ENCODE results near the gene SNX8. TPM values are rescaled to one million over a fixed set of nuclear protein-coding genes. Genes with fewer than 3 reads are reported as not detected.

SNX8 gene
- polyA plus RNA-seq, 1 experiment: 40.2 TPM

DNA sequence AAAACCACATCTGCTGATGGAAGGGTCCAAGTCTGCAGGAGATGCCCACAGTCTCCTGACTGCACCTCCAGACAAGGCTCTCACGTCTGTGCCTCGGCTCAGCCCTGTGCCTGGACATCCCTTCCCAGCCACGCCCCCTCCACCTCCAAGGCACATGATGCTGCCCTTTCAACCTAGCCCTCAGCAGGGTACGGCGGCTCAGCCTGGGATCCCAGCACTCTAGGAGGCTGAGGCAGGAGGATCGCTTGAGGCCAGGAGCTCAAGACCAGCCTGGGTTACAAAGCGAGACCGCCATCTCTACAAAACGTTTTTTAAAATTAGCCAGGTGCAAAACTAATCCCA lies 95.8 kb downstream of the SNX8 start:
- Histone ChIP-seq H3K4me3 (ENCODE audit: low read depth, low read length) (no peak overlapping the region), H3K27me3 (ENCODE audit: control insufficient read depth, insufficient read depth, low read length) (no peaks in the 10 kb centered on the region), H3K27ac (ENCODE audit: low read depth, low read length) (no peak overlapping the region), H3K9me3 (ENCODE audit: control insufficient read depth, insufficient read depth, low read length) (peaks cover 4% of the 10 kb centered on the region; the same call in 1 of the 2 replicates)
- TF ChIP-seq, protein P1, sequence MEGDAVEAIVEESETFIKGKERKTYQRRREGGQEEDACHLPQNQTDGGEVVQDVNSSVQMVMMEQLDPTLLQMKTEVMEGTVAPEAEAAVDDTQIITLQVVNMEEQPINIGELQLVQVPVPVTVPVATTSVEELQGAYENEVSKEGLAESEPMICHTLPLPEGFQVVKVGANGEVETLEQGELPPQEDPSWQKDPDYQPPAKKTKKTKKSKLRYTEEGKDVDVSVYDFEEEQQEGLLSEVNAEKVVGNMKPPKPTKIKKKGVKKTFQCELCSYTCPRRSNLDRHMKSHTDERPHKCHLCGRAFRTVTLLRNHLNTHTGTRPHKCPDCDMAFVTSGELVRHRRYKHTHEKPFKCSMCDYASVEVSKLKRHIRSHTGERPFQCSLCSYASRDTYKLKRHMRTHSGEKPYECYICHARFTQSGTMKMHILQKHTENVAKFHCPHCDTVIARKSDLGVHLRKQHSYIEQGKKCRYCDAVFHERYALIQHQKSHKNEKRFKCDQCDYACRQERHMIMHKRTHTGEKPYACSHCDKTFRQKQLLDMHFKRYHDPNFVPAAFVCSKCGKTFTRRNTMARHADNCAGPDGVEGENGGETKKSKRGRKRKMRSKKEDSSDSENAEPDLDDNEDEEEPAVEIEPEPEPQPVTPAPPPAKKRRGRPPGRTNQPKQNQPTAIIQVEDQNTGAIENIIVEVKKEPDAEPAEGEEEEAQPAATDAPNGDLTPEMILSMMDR (IDR thresholded peaks at IDR 0.05; ENCODE audit: low read depth, low read length): no peak
- ChIA-PET POLR2A (no interaction called here), CTCF (interaction anchor here (1.5 kb wide), 1 partner anchor 9 kb away, joined by 4 read pairs; no protein-coding TSS in a partner anchor)
- no peak for DNase-seq (ENCODE audit: low read depth, low spot score)

DNA sequence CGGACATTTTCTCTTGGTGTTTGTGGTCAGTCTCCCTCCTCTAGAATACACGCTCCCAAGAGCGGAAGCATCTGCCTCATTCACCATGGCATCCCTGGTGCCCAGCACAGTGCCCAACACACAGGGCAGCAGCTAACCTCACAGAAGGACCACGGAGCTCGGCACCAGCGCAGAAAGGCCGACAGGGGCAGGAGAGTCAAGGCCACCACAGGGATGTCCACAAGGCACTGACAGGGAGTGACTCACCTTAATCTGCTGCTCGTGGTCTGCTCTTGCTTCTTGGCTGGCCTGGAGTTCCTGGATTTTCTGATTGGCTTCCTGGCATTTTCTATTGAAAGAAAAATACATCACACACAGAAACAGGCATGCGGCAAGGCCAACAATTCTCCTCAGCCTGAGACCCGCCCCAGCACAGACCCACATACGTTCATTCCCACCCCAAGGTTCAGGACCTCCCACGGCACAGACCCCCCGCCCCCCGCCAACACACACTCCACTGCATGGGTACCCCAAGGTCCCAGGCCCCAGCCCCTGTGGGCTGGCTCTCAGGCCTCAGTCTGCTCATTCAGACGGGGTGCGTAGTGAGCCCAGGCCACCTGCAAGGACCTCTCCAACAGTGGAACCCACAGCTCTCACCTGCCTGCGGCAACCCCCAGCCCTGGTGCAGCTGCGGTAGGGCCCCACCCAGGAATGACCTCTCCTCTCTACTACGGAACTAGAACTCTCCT lies 96.4 kb downstream of the SNX8 start:
- TF ChIP-seq, protein P1 (IDR thresholded peaks at IDR 0.05; ENCODE audit: low read depth, low read length): no peak
- POLR2A ChIA-PET: no interaction called here
- CTCF ChIA-PET: interaction anchor here (1.5 kb wide), 1 partner anchor 8 kb away, joined by 4 read pairs; no protein-coding TSS in a partner anchor
- Histone ChIP-seq H3K27me3 (ENCODE audit: control insufficient read depth, insufficient read depth, low read length) (no peaks in the 10 kb centered on the region), H3K4me3 (ENCODE audit: low read depth, low read length) (no peak overlapping the region), H3K27ac (ENCODE audit: low read depth, low read length) (no peak overlapping the region), H3K9me3 (ENCODE audit: control insufficient read depth, insufficient read depth, low read length) (peaks cover 4% of the 10 kb centered on the region; the same call in 1 of the 2 replicates)
- DNase-seq (ENCODE audit: low read depth, low spot score): no peak

DNA sequence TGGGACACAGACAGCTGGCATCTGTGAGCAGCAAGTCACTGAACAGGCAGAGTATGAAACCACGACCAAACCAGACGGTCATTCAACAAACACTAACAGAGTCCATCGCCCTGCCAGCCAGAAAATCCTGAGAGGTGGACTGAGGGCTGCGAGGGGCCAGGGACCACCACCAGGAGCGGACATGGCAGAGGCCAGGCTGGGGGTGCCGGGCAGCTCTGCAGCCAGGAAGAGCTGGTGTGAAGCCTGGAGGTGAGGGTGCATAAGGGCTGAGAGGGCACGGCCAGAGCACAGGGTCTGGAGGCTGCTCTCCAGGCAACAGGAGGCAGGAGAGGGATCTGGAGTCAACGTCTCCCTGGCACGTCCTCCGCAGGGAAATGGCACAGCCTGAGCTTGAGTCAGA lies 97.0 kb downstream of the SNX8 start:
- Histone ChIP-seq H3K27me3 (ENCODE audit: control insufficient read depth, insufficient read depth, low read length) (no peaks in the 10 kb centered on the region), H3K9me3 (ENCODE audit: control insufficient read depth, insufficient read depth, low read length) (peaks cover 4% of the 10 kb centered on the region; the same call in 1 of the 2 replicates), H3K4me3 (ENCODE audit: low read depth, low read length) (no peak overlapping the region), H3K27ac (ENCODE audit: low read depth, low read length) (no peak overlapping the region)
- CTCF ChIA-PET: no interaction called here
- no peak for DNase-seq (ENCODE audit: low read depth, low spot score)
- TF ChIP-seq, protein P1 (IDR thresholded peaks at IDR 0.05; ENCODE audit: low read depth, low read length): no peak
- POLR2A ChIA-PET: no interaction called here

DNA sequence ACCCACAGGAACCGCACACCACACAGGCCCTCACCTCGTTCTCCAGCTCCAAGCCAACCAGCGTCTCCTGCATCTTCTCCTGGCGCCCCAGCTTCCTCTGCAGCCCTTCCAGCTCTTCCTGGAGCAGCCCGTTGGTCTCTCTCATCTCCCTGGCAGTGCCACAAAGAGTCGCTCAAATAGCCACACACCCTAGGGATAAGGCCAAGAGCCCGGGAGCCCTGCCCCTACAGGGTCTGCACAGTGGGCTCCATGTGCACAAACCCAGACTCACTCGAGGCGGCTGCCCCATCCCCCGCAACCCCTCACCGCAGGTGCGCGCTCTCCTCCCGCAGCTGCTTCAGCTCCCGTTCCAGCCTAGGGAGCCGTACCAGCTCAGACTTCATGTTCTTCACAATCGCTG lies 98.4 kb downstream of the SNX8 start:
- CTCF ChIA-PET: no interaction called here
- Histone ChIP-seq H3K4me3 (ENCODE audit: low read depth, low read length) (no peak overlapping the region), H3K27ac (ENCODE audit: low read depth, low read length) (no peak overlapping the region), H3K9me3 (ENCODE audit: control insufficient read depth, insufficient read depth, low read length) (peaks cover 4% of the 10 kb centered on the region; the same call in 1 of the 2 replicates), H3K27me3 (ENCODE audit: control insufficient read depth, insufficient read depth, low read length) (no peaks in the 10 kb centered on the region)
- POLR2A ChIA-PET: no interaction called here
- TF ChIP-seq, protein P1 (IDR thresholded peaks at IDR 0.05; ENCODE audit: low read depth, low read length): no peak
- no peak for DNase-seq (ENCODE audit: low read depth, low spot score)

DNA sequence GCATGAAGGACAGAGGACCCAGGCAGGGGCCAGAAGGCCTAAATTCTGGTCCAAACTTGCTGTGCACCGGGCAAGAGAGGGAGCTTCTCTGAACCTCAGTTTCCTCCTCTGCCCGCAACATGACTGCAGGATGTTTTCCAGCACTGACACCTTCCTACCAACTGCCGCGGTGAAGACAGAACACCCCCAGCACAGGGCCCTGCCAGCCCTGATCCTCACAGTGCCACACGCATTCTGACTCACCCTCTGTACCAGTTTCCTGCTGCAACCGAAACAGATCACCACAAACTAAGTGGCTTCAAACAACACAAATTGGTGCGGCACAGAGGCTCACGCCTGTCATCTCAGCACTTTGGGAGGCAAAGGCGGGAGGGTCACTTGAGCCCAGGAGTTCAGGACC lies 99.6 kb downstream of the SNX8 start:
- TF ChIP-seq, protein P1 (IDR thresholded peaks at IDR 0.05; ENCODE audit: low read depth, low read length): no peak
- CTCF ChIA-PET: interaction anchor here (1.5 kb wide), 1 partner anchor 133 kb away, joined by 4 read pairs; no protein-coding TSS in a partner anchor
- DNase-seq (ENCODE audit: low read depth, low spot score): no peak
- H3K27ac ChIP-seq (ENCODE audit: low read depth, low read length): no peak overlapping the region
- no peaks in the 10 kb centered on the region for H3K27me3 ChIP-seq (ENCODE audit: control insufficient read depth, insufficient read depth, low read length)
- peaks cover 8% of the 10 kb centered on the region; the same call in 1 of the 2 replicates for H3K9me3 ChIP-seq (ENCODE audit: control insufficient read depth, insufficient read depth, low read length)
- POLR2A ChIA-PET: interaction anchor here (0.6 kb wide), 1 partner anchor 465 kb away, joined by 3 read pairs; no protein-coding TSS in a partner anchor
- no peak overlapping the region for H3K4me3 ChIP-seq (ENCODE audit: low read depth, low read length)
